MM.1S (cell line): ENCODE measurements around the gene FXYD7.

ENCODE experiments used
- DNase-seq: peaks from one replicate; pipeline ENCODE4 v3.0.0-alpha.2; 2015
- H2AFZ ChIP-seq: fragments of 300-600 bp; sonication (generic); 2 replicates; pipeline ENCODE4 v1.6.0; 2016; ENCODE audit warnings: antibody characterized with exemption, low read length
- H3F3A ChIP-seq: fragments of 300-600 bp; sonication (generic); 2 replicates; pipeline ENCODE4 v1.6.1; 2016; ENCODE audit warnings: mild to moderate bottlenecking, antibody characterized with exemption, low read length, moderate library complexity, mixed read lengths; ENCODE audit not compliant: insufficient read depth
- H3K27ac ChIP-seq: fragments of 300-600 bp; sonication (generic); 2 replicates; pipeline ENCODE4 v1.5.1; 2016; ENCODE audit warnings: mild to moderate bottlenecking, low read length
- H3K27me3 ChIP-seq: fragments of 300-600 bp; sonication (generic); replicated peaks from 2 replicates; pipeline ENCODE4 v1.6.0; 2016; ENCODE audit warnings: low read length; ENCODE audit not compliant: insufficient read depth
- H3K36me3 ChIP-seq: fragments of 300-600 bp; sonication (generic); replicated peaks from 2 replicates; pipeline ENCODE4 v1.6.1; 2016; ENCODE audit warnings: mild to moderate bottlenecking, low read length, mixed read lengths; ENCODE audit not compliant: insufficient read depth
- H3K4me1 ChIP-seq: fragments of 300-600 bp; sonication (generic); 2 replicates; pipeline ENCODE4 v1.6.1; 2016; ENCODE audit warnings: low read length, mixed read lengths
- H3K4me2 ChIP-seq: fragments of 300-600 bp; sonication (generic); 2 replicates; pipeline ENCODE4 v1.6.0; 2016; ENCODE audit warnings: low read depth, low read length
- H3K4me3 ChIP-seq: fragments of 300-600 bp; sonication (generic); 2 replicates; pipeline ENCODE4 v1.5.1; 2016; ENCODE audit warnings: low read length, mixed read lengths
- H3K79me2 ChIP-seq: fragments of 300-600 bp; sonication (generic); 2 replicates; pipeline ENCODE4 v1.6.1; 2016; ENCODE audit warnings: mixed run types, low read length, mixed read lengths
- H3K9ac ChIP-seq: fragments of 300-600 bp; sonication (generic); 2 replicates; pipeline ENCODE4 v1.6.1; 2016; ENCODE audit warnings: low read length, mixed read lengths
- H3K9me2 ChIP-seq: fragments of 300-600 bp; sonication (generic); replicated peaks from 2 replicates; pipeline ENCODE4 v1.6.1; 2016; ENCODE audit warnings: mild to moderate bottlenecking, low read length, mixed read lengths; ENCODE audit not compliant: insufficient read depth
- H3K9me3 ChIP-seq: fragments of 300-600 bp; sonication (generic); replicated peaks from 2 replicates; pipeline ENCODE4 v1.6.1; 2016; ENCODE audit warnings: mild to moderate bottlenecking, low read length, mixed read lengths; ENCODE audit not compliant: insufficient read depth
- H4K20me1 ChIP-seq: fragments of 300-600 bp; sonication (generic); 2 replicates; pipeline ENCODE4 v1.6.1; 2016; ENCODE audit warnings: mild to moderate bottlenecking, low read length, moderate library complexity, mixed read lengths; ENCODE audit not compliant: insufficient read depth
- EZH2 ChIP-seq: fragments of 300-600 bp; sonication (generic); optimal IDR thresholded peaks from 2 replicates; pipeline ENCODE3; 2017; ENCODE audit warnings: low read depth, mild to moderate bottlenecking, antibody characterized with exemption, low read length, mixed read lengths
- EZH2phosphoT487 ChIP-seq: fragments of 300-600 bp; sonication (generic); IDR thresholded peaks from 2 replicates; pipeline ENCODE4 v1.6.1; 2018; ENCODE audit warnings: antibody characterized with exemption, low read length
- TF ChIP-seq, protein P1 (sequence below): fragments of 300-600 bp; sonication (generic); IDR thresholded peaks from 2 replicates; pipeline ENCODE4 v1.5.1; 2016; ENCODE audit warnings: antibody characterized with exemption, low read length, mixed read lengths

Gene FXYD7

DNA sequence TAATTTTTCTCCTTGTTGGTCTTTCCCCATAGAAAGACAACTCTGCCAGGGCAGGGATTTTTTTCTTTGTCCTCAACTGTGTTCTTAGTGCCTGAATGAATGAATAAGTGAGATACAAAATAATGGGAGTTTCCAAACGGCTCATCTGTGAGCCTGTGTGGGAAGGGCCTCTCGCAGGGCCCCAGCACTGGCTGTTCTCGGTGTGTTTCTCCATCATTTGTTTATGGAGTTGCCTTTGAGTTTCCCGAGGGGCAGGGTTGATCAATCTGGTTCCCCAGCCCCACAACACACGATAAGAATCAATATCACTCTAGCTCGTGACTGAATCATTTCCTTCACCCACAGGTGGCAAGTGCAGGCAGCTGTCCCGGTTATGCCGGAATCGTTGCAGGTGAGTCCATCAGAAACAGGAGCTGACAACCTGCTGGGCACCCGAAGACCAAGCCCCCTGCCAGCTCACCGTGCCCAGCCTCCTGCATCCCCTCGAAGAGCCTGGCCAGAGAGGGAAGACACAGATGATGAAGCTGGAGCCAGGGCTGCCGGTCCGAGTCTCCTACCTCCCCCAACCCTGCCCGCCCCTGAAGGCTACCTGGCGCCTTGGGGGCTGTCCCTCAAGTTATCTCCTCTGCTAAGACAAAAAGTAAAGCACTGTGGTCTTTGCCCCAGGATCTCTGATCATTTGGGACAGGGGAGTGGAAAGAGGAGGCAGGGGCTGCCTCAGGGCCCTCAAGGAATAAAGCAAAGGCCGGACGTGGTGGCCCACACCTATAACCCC is 26.4 kb downstream of the FXYD7 start:
- no peak for DNase-seq
- no peak overlapping the region for H3K4me3 ChIP-seq
- no peaks in the 10 kb centered on the region for H3K79me2 ChIP-seq
- H3K4me1 ChIP-seq = no peaks in the 10 kb centered on the region
- no peaks in the 10 kb centered on the region for H3F3A ChIP-seq
- no peak overlapping the region for H2AFZ ChIP-seq
- no peaks in the 10 kb centered on the region; the same call in 1 of the 2 replicates for H4K20me1 ChIP-seq
- no peak overlapping the region for H3K27ac ChIP-seq
- no peaks in the 10 kb centered on the region for H3K9me3 ChIP-seq
- peaks cover 10% of the 10 kb centered on the region; the same call in 1 of the 2 replicates for H3K36me3 ChIP-seq
- H3K4me2 ChIP-seq = no peak overlapping the region
- H3K9me2 ChIP-seq = no peaks in the 10 kb centered on the region
- H3K9ac ChIP-seq = no peak overlapping the region
- no peaks in the 10 kb centered on the region for H3K27me3 ChIP-seq
- TF ChIP-seq, protein P1, sequence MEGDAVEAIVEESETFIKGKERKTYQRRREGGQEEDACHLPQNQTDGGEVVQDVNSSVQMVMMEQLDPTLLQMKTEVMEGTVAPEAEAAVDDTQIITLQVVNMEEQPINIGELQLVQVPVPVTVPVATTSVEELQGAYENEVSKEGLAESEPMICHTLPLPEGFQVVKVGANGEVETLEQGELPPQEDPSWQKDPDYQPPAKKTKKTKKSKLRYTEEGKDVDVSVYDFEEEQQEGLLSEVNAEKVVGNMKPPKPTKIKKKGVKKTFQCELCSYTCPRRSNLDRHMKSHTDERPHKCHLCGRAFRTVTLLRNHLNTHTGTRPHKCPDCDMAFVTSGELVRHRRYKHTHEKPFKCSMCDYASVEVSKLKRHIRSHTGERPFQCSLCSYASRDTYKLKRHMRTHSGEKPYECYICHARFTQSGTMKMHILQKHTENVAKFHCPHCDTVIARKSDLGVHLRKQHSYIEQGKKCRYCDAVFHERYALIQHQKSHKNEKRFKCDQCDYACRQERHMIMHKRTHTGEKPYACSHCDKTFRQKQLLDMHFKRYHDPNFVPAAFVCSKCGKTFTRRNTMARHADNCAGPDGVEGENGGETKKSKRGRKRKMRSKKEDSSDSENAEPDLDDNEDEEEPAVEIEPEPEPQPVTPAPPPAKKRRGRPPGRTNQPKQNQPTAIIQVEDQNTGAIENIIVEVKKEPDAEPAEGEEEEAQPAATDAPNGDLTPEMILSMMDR = no peak
- no peak for TF ChIP-seq EZH2
- no peak for TF ChIP-seq EZH2phosphoT487

DNA sequence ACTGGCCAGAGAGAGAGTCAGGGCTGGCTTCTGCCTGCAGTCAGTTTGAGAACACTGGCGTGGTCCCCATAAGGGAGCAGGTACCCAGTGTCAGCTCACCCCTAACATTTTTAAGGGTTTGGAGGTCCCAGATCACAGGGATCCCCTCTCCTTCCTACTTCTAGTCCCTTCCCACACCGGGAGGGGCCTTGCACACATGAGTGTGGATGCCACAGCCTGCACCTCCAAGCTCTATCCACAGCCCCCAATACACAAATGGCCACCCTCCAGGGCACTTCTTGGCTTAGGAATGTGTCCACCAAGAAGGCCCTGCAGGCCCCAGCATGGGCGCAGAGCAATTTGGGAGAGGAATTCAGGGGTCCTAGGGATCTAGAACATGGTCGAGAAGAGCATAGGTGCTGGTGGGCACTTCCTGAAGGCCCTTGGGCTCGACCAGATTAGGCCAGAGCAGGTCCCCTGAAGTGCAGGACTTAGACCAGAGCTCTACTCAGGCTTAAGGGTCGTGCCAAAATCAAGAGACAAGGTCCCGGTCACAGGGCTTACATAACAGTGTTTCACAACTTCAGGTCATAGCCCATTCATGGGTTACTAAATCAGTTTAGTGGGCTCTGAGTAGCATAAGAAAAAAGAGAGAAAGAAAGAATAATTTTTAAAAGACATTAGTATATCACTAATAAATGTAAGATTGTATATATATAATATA is 27.5 kb downstream of the FXYD7 start:
- Histone ChIP-seq H3K36me3 (peaks cover 10% of the 10 kb centered on the region; the same call in 1 of the 2 replicates), H3K4me2 (no peak overlapping the region), H3K9ac (no peak overlapping the region), H3K27ac (no peak overlapping the region), H3K9me3 (no peaks in the 10 kb centered on the region), H3F3A (no peaks in the 10 kb centered on the region), H3K79me2 (no peaks in the 10 kb centered on the region), H3K27me3 (no peaks in the 10 kb centered on the region), H3K4me3 (no peak overlapping the region), H4K20me1 (no peaks in the 10 kb centered on the region; the same call in 1 of the 2 replicates), H3K4me1 (no peaks in the 10 kb centered on the region), H2AFZ (no peak overlapping the region), H3K9me2 (no peaks in the 10 kb centered on the region)
- no peak for DNase-seq
- TF ChIP-seq EZH2phosphoT487 = no peak

DNA sequence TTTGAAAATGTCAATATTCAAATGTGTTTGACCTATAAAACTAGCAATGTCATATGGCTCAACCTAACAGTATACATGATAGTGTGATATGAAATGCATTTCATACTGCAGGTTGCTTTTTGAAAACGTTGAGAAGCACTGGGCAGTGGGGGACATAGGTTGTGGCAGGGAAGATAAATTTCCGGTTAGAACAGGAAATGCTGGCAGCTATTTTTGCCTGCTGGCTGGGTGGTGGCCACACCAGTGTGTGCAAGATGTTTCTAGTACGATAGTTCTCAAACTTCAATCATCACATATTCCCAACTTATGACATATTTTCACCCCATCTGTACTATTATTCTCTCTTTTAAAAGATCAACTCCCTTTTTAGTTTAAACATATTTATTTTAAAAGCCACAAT is 28.7 kb downstream of the FXYD7 start:
- no peak overlapping the region for H3K4me2 ChIP-seq
- TF ChIP-seq, protein P1 = no peak
- no peak overlapping the region for H3K9ac ChIP-seq
- H3K9me2 ChIP-seq = no peaks in the 10 kb centered on the region
- H2AFZ ChIP-seq = no peak overlapping the region
- no peak overlapping the region for H3K4me3 ChIP-seq
- no peak for DNase-seq
- no peak overlapping the region for H3K27ac ChIP-seq
- no peaks in the 10 kb centered on the region for H3F3A ChIP-seq
- no peaks in the 10 kb centered on the region for H3K79me2 ChIP-seq
- peaks cover 3% of the 10 kb centered on the region; the same call in 1 of the 2 replicates for H3K36me3 ChIP-seq
- no peaks in the 10 kb centered on the region for H3K9me3 ChIP-seq
- H4K20me1 ChIP-seq = no peaks in the 10 kb centered on the region; the same call in 1 of the 2 replicates
- H3K4me1 ChIP-seq = no peaks in the 10 kb centered on the region
- no peaks in the 10 kb centered on the region for H3K27me3 ChIP-seq

DNA sequence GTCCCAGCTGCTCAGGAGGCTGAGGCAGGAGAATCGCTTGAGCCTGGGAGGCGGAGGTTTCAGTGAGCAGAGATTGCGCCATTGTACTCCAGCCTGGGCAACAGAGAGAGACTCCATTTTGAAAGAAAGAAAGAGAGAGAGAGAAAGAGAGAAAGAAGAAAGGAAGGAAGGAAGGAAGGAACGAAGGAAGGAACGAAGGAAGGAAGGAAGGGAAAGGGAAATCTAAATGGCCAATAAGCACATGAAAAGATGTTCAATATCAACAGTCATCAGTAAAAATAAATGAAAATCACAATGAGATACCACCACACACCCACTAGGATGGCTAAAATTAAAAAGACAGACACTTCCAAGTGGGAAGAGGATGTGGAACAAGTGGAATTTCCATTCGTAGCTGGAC is 31.2 kb downstream of the FXYD7 start:
- Histone ChIP-seq H3K79me2 (no peaks in the 10 kb centered on the region), H2AFZ (no peak overlapping the region), H3K27ac (no peak overlapping the region), H3K4me3 (no peak overlapping the region), H3K9me2 (no peaks in the 10 kb centered on the region), H3K9me3 (no peaks in the 10 kb centered on the region), H3K4me1 (no peaks in the 10 kb centered on the region), H3K36me3 (peaks cover 3% of the 10 kb centered on the region; the same call in 1 of the 2 replicates), H3F3A (no peaks in the 10 kb centered on the region), H3K4me2 (no peak overlapping the region), H3K27me3 (no peaks in the 10 kb centered on the region), H3K9ac (no peak overlapping the region), H4K20me1 (no peaks in the 10 kb centered on the region)
- DNase-seq = no peak
- TF ChIP-seq EZH2phosphoT487 (no peak), EZH2 (no peak)
- TF ChIP-seq, protein P1 = no peak
